Fibroblast of lung (primary cell): ENCODE measurements around the gene PRG3.

Experiments
- CTCF ChIP-seq, 2 donors: IDR thresholded peaks in 1 of 2; conservative IDR thresholded peaks in 1 of 2; 1 replicate in 1 of 2; 2 replicates in 1 of 2; pipeline ENCODE4 v1.5.1; 2011 to 2012; ENCODE audit warnings: low read length in 2 of 2, control low read depth in 1 of 2, inconsistent platforms in 1 of 2, low read depth in 1 of 2, mild to moderate bottlenecking in 1 of 2
- EZH2 ChIP-seq: IDR thresholded peaks from 2 replicates; pipeline ENCODE4 v1.5.1; 2012; ENCODE audit warnings: low read length, control low read depth, mild to moderate bottlenecking; ENCODE audit errors: missing control alignments

- TF ChIP-seq EZH2: no peak
- no peak for TF ChIP-seq CTCF (conservative IDR thresholded peaks at IDR 0.05 in 1 of 2, IDR thresholded peaks at IDR 0.05 in 1 of 2; ENCODE audit: low read depth in 1 of 2, low read length in 2 of 2)
These were observed 15.1 kb upstream of the PRG3 start for GRCh38 chr11:57395905-57396623.
